ENCODE measurements around the gene NUDCD2.

DNA sequence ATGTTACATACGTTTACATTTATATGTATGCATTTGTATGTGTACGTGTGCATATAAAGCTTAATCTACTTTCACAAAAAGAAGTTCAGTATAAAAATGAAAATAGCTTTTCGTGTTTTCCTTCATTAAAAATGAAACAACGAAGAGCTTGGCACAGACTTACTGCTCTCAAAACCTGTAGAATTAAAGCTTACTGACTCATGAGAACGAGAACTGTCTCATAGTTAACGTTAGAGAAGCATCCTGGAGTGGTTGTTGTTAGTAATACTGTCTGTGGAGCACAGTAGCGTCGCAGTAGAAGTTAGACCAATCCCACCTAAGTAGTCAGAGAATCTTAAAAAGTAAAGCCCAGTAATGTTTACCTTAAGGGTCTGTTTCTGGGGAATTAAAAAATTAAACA is 46.8 kb upstream of the NUDCD2 start:
- TF ChIP-seq CTCF (IDR thresholded peaks at IDR 0.05; ENCODE audit: low read length) (no peak), EZH2 (IDR thresholded peaks at IDR 0.05; ENCODE audit: borderline replicate concordance, low read length) (no peak)
